ENCODE measurements around the gene GPR137. TPM values are rescaled to one million over a fixed set of nuclear protein-coding genes. Genes with fewer than 3 reads are reported as not detected.

Gene GPR137
- total RNA-seq, 1 experiment from 2014 or later = 32.4 TPM

GRCh38 chr11:64297699-64298358 is 12.2 kb downstream of the GPR137 start:
- no peak for ATAC-seq
- ChIA-PET CTCF (no interaction called here), POLR2A (ENCODE audit: unreplicated experiment) (no interaction called here)
- H3K79me2 ChIP-seq (ENCODE audit: low read length) = no peaks in the 10 kb centered on the region
- no peak overlapping the region for H3K27ac ChIP-seq (ENCODE audit: low read length)
- DNase-seq = no peak
- no peaks in the 10 kb centered on the region for H4K20me1 ChIP-seq (ENCODE audit: low read length)
- peaks cover 18% of the 10 kb centered on the region for H3K27me3 ChIP-seq (ENCODE audit: low read length)
- no peak overlapping the region for H3K9ac ChIP-seq (ENCODE audit: low read length)
- no peaks in the 10 kb centered on the region for H3K9me2 ChIP-seq (replicated peaks; ENCODE audit: low read length)
- no peaks in the 10 kb centered on the region for H3K9me3 ChIP-seq (ENCODE audit: low read length)
- peaks cover 23% of the 10 kb centered on the region for H3K4me1 ChIP-seq (ENCODE audit: insufficient read depth, low read length)
- H3K36me3 ChIP-seq (ENCODE audit: low read depth, low read length) = no peaks in the 10 kb centered on the region
- H2AFZ ChIP-seq (ENCODE audit: low read length) = no peak overlapping the region
- H3K4me2 ChIP-seq (ENCODE audit: low read length) = no peak overlapping the region
- H3F3A ChIP-seq (ENCODE audit: low read length, unreplicated experiment) = no peaks in the 10 kb centered on the region
- TF ChIP-seq EZH2 (IDR thresholded peaks at IDR 0.05; ENCODE audit: low read length, unreplicated experiment) = no peak
- no peak for TF ChIP-seq CTCF (conservative IDR thresholded peaks at IDR 0.05; ENCODE audit: low read depth, low read length)
- no peak for TF ChIP-seq EZH2phosphoT487 (IDR thresholded peaks at IDR 0.05; ENCODE audit: borderline replicate concordance, low read length)
- no peak overlapping the region for H3K4me3 ChIP-seq (ENCODE audit: low read length)
- intact Hi-C loops (cut with micrococcal nuclease) = no loop called here
- BruUV-seq (replicated peaks) = no TSS peak

GRCh38 chr11:64298966-64299846 is 13.6 kb downstream of the GPR137 start:
- no peaks in the 10 kb centered on the region for H3K9me3 ChIP-seq (ENCODE audit: low read length)
- ChIA-PET POLR2A (ENCODE audit: unreplicated experiment) (no interaction called here), CTCF (no interaction called here)
- TF ChIP-seq CTCF (conservative IDR thresholded peaks at IDR 0.05; ENCODE audit: low read depth, low read length) = no peak
- no peak for TF ChIP-seq EZH2 (IDR thresholded peaks at IDR 0.05; ENCODE audit: low read length, unreplicated experiment)
- TF ChIP-seq EZH2phosphoT487 (IDR thresholded peaks at IDR 0.05; ENCODE audit: borderline replicate concordance, low read length) = 0 out of 2 replicates have a peak, but pooled peaks have one; percentile 26
- no peaks in the 10 kb centered on the region for H3K79me2 ChIP-seq (ENCODE audit: low read length)
- H3K4me3 ChIP-seq (ENCODE audit: low read length) = peak overlapping the region; percentile 64
- H3F3A ChIP-seq (ENCODE audit: low read length, unreplicated experiment) = no peaks in the 10 kb centered on the region
- BruUV-seq (replicated peaks) = no TSS peak
- no peak overlapping the region for H3K9ac ChIP-seq (ENCODE audit: low read length)
- H4K20me1 ChIP-seq (ENCODE audit: low read length) = no peaks in the 10 kb centered on the region
- DNase-seq (no peak), ATAC-seq (0 out of 2 replicates have a peak, but pooled peaks have one; percentile 1)
- H3K27me3 ChIP-seq (ENCODE audit: low read length) = peaks cover 18% of the 10 kb centered on the region
- H3K4me2 ChIP-seq (ENCODE audit: low read length) = peak overlapping the region; percentile 90
- H3K9me2 ChIP-seq (replicated peaks; ENCODE audit: low read length) = no peaks in the 10 kb centered on the region
- H3K27ac ChIP-seq (ENCODE audit: low read length) = no peak overlapping the region
- H2AFZ ChIP-seq (ENCODE audit: low read length) = peak overlapping the region; percentile 82
- H3K4me1 ChIP-seq (ENCODE audit: insufficient read depth, low read length) = peaks cover 28% of the 10 kb centered on the region
- intact Hi-C loops (cut with micrococcal nuclease) = no loop called here
- H3K36me3 ChIP-seq (ENCODE audit: low read depth, low read length) = no peaks in the 10 kb centered on the region

Data from PC-3 (cell line).